ENCODE results near the gene IL6R.
"Not testable (repeated sequence)": the region's sequence is repeated elsewhere in the genome, so short reads cannot be mapped to it uniquely, and the experiment has no call there.

IL6R gene

GRCh38 chr1:154404984-154405746 lies at the start of gene IL6R:
IL6R (plus strand) TSS chr1:154405343; CDS start chr1:154405630, 287 bp downstream.
- DNase-seq: peak; percentile 69 to 74

- DNase-seq: no peak
Observed at GRCh38 chr1:154358519-154358918, 46.6 kb upstream of the IL6R start.

GRCh38 chr1:154360288-154360687 lies 44.9 kb upstream of the IL6R start:
- no peak for DNase-seq

GRCh38 chr1:154360881-154361280 lies 44.3 kb upstream of the IL6R start:
- DNase-seq: not testable (repeated sequence)

GRCh38 chr1:154361357-154361756 lies 43.8 kb upstream of the IL6R start:
- DNase-seq: no peak

GRCh38 chr1:154371436-154371835 lies 33.7 kb upstream of the IL6R start:
- no peak for DNase-seq

GRCh38 chr1:154373777-154374357 lies 31.3 kb upstream of the IL6R start:
- DNase-seq: not testable (repeated sequence)

GRCh38 chr1:154379301-154379700 lies 25.8 kb upstream of the IL6R start:
- DNase-seq: no peak

- DNase-seq: no peak
Observed at GRCh38 chr1:154384650-154385489, 20.3 kb upstream of the IL6R start.

GRCh38 chr1:154386643-154387352 lies 18.3 kb upstream of the IL6R start:
- DNase-seq: peak; percentile 88 to 94

- no peak for DNase-seq
Observed at GRCh38 chr1:154391086-154391770, 13.9 kb upstream of the IL6R start.

GRCh38 chr1:154398141-154398540 lies 7.0 kb upstream of the IL6R start:
- DNase-seq: no peak

- DNase-seq: no peak
Observed at GRCh38 chr1:154398678-154399077, 6.5 kb upstream of the IL6R start.

GRCh38 chr1:154400381-154400801 lies 4.8 kb upstream of the IL6R start:
- no peak for DNase-seq

- DNase-seq: no peak
Observed at GRCh38 chr1:154402409-154402921, 2.7 kb upstream of the IL6R start.

- peak; percentile 32 to 39 for DNase-seq
Observed at GRCh38 chr1:154403261-154403943, 1.7 kb upstream of the IL6R start.

- DNase-seq: no peak
Observed at GRCh38 chr1:154403983-154404382, 1.2 kb upstream of the IL6R start.

GRCh38 chr1:154404511-154404931 lies 622 bp upstream of the IL6R start:
- peak in 1 of 2 donors; percentile 30 for DNase-seq

- peak; percentile 77 to 79 for DNase-seq
Observed at GRCh38 chr1:154405747-154406571, 816 bp downstream of the IL6R start.

GRCh38 chr1:154406572-154406879 lies 1.4 kb downstream of the IL6R start:
- no peak for DNase-seq

GRCh38 chr1:154406886-154407197 lies 1.7 kb downstream of the IL6R start:
- peak in 1 of 2 donors; percentile 17 for DNase-seq
